HCT116 (cell line): Measurements from ENCODE around the gene CEND1. TPM values are rescaled to one million over a fixed set of nuclear protein-coding genes. Genes with fewer than 3 reads are reported as not detected.

ENCODE experiments used
- ATAC-seq: fragments of 200-7000 bp; cut with Tn5 transposase; 2 replicates; pipeline ENCODE4 v1.9.1; 2020; ENCODE audit warnings: mild to moderate bottlenecking, moderate library complexity
- BruUV-seq: library from RNA; stranded (reverse); fragments of 400-500 nt; replicated peaks from 2 replicates; lab custom pipeline; 2021; lab: Mats Ljungman, UMichigan
- CTCF ChIA-PET: fragments of 300-600 bp; sonication (Branson Sonifier 250); formaldehyde crosslinking; loops from one replicate; lab custom pipeline; 2021; ENCODE audit warnings: antibody characterized with exemption; lab: Charles Lee
- POLR2A ChIA-PET: fragments of 300-600, 350-600 bp; sonication (Branson Sonifier 250); formaldehyde crosslinking; loops from one replicate; lab custom pipeline; 2021; ENCODE audit warnings: antibody characterized with exemption; lab: Charles Lee
- RAD21 ChIA-PET, 2 experiments: fragments of 300-600 bp; sonication (Branson Sonifier 250); formaldehyde crosslinking; loops; one replicate each; lab custom pipeline; 2023; ENCODE audit warnings: low total read pairs in 2 of 2; ENCODE audit not compliant: uncharacterized antibody in 2 of 2, unreplicated experiment in 2 of 2, low non-redundant PET in 1 of 2; lab: Charles Lee
- DNase-seq: peaks from one replicate; pipeline ENCODE4 v3.0.0-alpha.2; 2010; ENCODE audit warnings: low read depth, low spot score
- H2AFZ ChIP-seq: fragments of 200-600 bp; shearing (Covaris generic), sonication (generic); 2 replicates; pipeline ENCODE4 v1.6.1; 2017; ENCODE audit warnings: low read depth, mixed run types, mixed read lengths, antibody characterized with exemption, low read length; ENCODE audit not compliant: poor library complexity, severe bottlenecking
- H3K27ac ChIP-seq: 2 replicates; pipeline ENCODE4 v1.5.1; 2012; ENCODE audit warnings: low read depth, low read length
- H3K27me3 ChIP-seq: fragments of 200-600 bp; sonication (generic); 2 replicates; pipeline ENCODE4 v1.6.1; 2016; ENCODE audit warnings: mixed run types, low read length, mixed read lengths; ENCODE audit not compliant: insufficient read depth
- H3K36me3 ChIP-seq, 2 experiments: fragments of 200-500 bp in 1 of 2; fragments of 200-600 bp in 1 of 2; sonication (Bioruptor generic) in 1 of 2; sonication (generic) in 1 of 2; 2 replicates each; pipeline versions ENCODE4 v1.5.1 to v1.6.1; 2014 to 2016; ENCODE audit warnings: low read length in 2 of 2, inconsistent platforms in 1 of 2, mixed read lengths in 1 of 2, mixed run types in 1 of 2; ENCODE audit not compliant: insufficient read depth in 2 of 2, control insufficient read depth in 1 of 2
- H3K4me1 ChIP-seq, 2 experiments: fragments of 200-600 bp in 1 of 2; sonication (generic) in 1 of 2; 2 replicates each; pipeline versions ENCODE4 v1.5.1 to v1.6.1; 2012 to 2017; ENCODE audit warnings: low read length in 2 of 2, inconsistent platforms in 1 of 2, mild to moderate bottlenecking in 1 of 2, mixed read lengths in 1 of 2, mixed run types in 1 of 2, moderate library complexity in 1 of 2; ENCODE audit not compliant: insufficient read depth in 2 of 2, control insufficient read depth in 1 of 2
- H3K4me2 ChIP-seq: fragments of 200-600 bp; sonication (generic); 2 replicates; pipeline ENCODE4 v1.6.1; 2017; ENCODE audit warnings: mixed run types, low read length, mixed read lengths
- H3K4me3 ChIP-seq, 2 experiments: fragments of 200-600 bp in 1 of 2; sonication (generic) in 1 of 2; replicated peaks in 1 of 2; 2 replicates each; pipeline ENCODE4 v1.5.1; 2011 to 2016; ENCODE audit warnings: low read length in 2 of 2, control low read depth in 1 of 2, low read depth in 1 of 2, mild to moderate bottlenecking in 1 of 2, mixed read lengths in 1 of 2, mixed run types in 1 of 2
- H3K79me2 ChIP-seq: fragments of 200-600 bp; sonication (generic); 2 replicates; pipeline ENCODE4 v1.6.1; 2017; ENCODE audit warnings: mild to moderate bottlenecking, mixed run types, low read length, moderate library complexity, mixed read lengths; ENCODE audit not compliant: insufficient read depth
- H3K9ac ChIP-seq: fragments of 200-600 bp; sonication (generic); 2 replicates; pipeline ENCODE4 v1.6.1; 2016; ENCODE audit warnings: low read length, mixed read lengths
- H3K9me2 ChIP-seq: fragments of 200-600 bp; sonication (generic), shearing (Covaris generic); 2 replicates; pipeline ENCODE4 v1.6.1; 2017; ENCODE audit warnings: mixed run types, mild to moderate bottlenecking, moderate library complexity; ENCODE audit not compliant: insufficient read depth
- H3K9me3 ChIP-seq, 2 experiments: fragments of 200-500 bp in 1 of 2; fragments of 200-600 bp in 1 of 2; sonication (Bioruptor generic) in 1 of 2; sonication (generic) in 1 of 2; 2 replicates each; pipeline ENCODE4 v1.6.1; 2014 to 2017; ENCODE audit warnings: low read length in 2 of 2, mixed read lengths in 2 of 2, inconsistent platforms in 1 of 2, low read depth in 1 of 2, mild to moderate bottlenecking in 1 of 2, mixed run types in 1 of 2, moderate library complexity in 1 of 2; ENCODE audit not compliant: control insufficient read depth in 1 of 2, insufficient read depth in 1 of 2
- H4K20me1 ChIP-seq: fragments of 200-600 bp; sonication (generic), shearing (Covaris generic); 2 replicates; pipeline ENCODE4 v1.6.1; 2017; ENCODE audit warnings: mixed run types, mild to moderate bottlenecking, moderate library complexity; ENCODE audit not compliant: insufficient read depth
- ATF3 ChIP-seq: IDR thresholded peaks from 2 replicates; pipeline ENCODE4 v1.6.1; 2012
- EZH2 ChIP-seq: fragments of 200-600 bp; sonication (generic); IDR thresholded peaks from 2 replicates; pipeline ENCODE4 v1.6.1; 2017; ENCODE audit warnings: antibody characterized with exemption, mixed run types
- FOSL1 ChIP-seq: IDR thresholded peaks from 2 replicates; pipeline ENCODE4 v1.6.1; 2012; ENCODE audit warnings: low read depth
- POLR2A ChIP-seq: IDR thresholded peaks from 2 replicates; pipeline ENCODE4 v1.7.0; 2011; ENCODE audit warnings: borderline replicate concordance; ENCODE audit not compliant: insufficient read depth, insufficient read length; ENCODE audit errors: extremely low read depth
- POLR2AphosphoS5 ChIP-seq: IDR thresholded peaks from 2 replicates; pipeline ENCODE4 v1.6.1; 2011; ENCODE audit warnings: mild to moderate bottlenecking, low read depth, low read length, moderate library complexity
- RAD21 ChIP-seq: IDR thresholded peaks from 2 replicates; pipeline ENCODE4 v1.6.1; 2012; ENCODE audit warnings: low read depth, mild to moderate bottlenecking
- SIN3A ChIP-seq: IDR thresholded peaks from 2 replicates; pipeline ENCODE4 v1.6.1; 2012; ENCODE audit warnings: low read depth
- SP1 ChIP-seq: IDR thresholded peaks from 2 replicates; pipeline ENCODE4 v1.6.1; 2012; ENCODE audit warnings: low read depth
- SRF ChIP-seq: IDR thresholded peaks from 2 replicates; pipeline ENCODE4 v1.6.1; 2012; ENCODE audit warnings: low read depth
- YY1 ChIP-seq: IDR thresholded peaks from 2 replicates; pipeline ENCODE4 v1.6.1; 2011; ENCODE audit warnings: low read length, low read depth, moderate library complexity, mild to moderate bottlenecking; ENCODE audit not compliant: insufficient replicate concordance; ENCODE audit errors: extremely low read depth
- intact Hi-C: fragments of 100-400 bp; cut with micrococcal nuclease; formaldehyde crosslinking; loops from 2 replicates; pipeline ENCODE4 v1.10.0; 2022
- total RNA-seq: library from RNA; stranded (reverse); gene quantifications from one replicate; pipeline ENCODE4 v1.2.1, GENCODE V29; 2021; ENCODE audit not compliant: unreplicated experiment

CEND1 gene
- total RNA-seq, 1 experiment from 2014 or later: 0.27 TPM

- H3K9ac ChIP-seq: no peak overlapping the region
- no peaks in the 10 kb centered on the region for H4K20me1 ChIP-seq
- ChIA-PET RAD21 (no interaction called here), POLR2A (interaction anchor here (0.7 to 1.1 kb wide), 2 partner anchors 9 to 11 kb away, joined by 3 to 4 read pairs; no protein-coding TSS in a partner anchor)
- no peak overlapping the region for H3K4me3 ChIP-seq
- no peaks in the 10 kb centered on the region for H3K9me3 ChIP-seq
- intact Hi-C loops: no loop called here
- ATAC-seq: no peak
- peaks cover 21 to 37% of the 10 kb centered on the region in 2 experiments for H3K4me1 ChIP-seq
- H3K27me3 ChIP-seq: no peaks in the 10 kb centered on the region
- BruUV-seq: no TSS peak
- H2AFZ ChIP-seq: no peak overlapping the region
- H3K4me2 ChIP-seq: no peak overlapping the region
- H3K79me2 ChIP-seq: no peaks in the 10 kb centered on the region
- no peak for DNase-seq
- no peaks in the 10 kb centered on the region for H3K9me2 ChIP-seq
- TF ChIP-seq FOSL1: no peak
- TF ChIP-seq POLR2AphosphoS5: no peak
- TF ChIP-seq EZH2: no peak
- no peak for TF ChIP-seq SIN3A
- TF ChIP-seq SP1: no peak
- TF ChIP-seq YY1: no peak
- no peak for TF ChIP-seq SRF
- no peak for TF ChIP-seq ATF3
- no peak for TF ChIP-seq POLR2A
- TF ChIP-seq RAD21: no peak
- TF ChIP-seq, all 23 proteins: peak for 0
- CTCF ChIA-PET: no interaction called here
- no peaks in the 10 kb centered on the region for H3K36me3 ChIP-seq
- no peak overlapping the region for H3K27ac ChIP-seq
These were observed 3.4 kb downstream of the CEND1 start for GRCh38 chr11:786235-787083.
